GM21515 (cell line): ENCODE measurements around the gene HCAR1.
"Not testable (repeated sequence)": the region's sequence is repeated elsewhere in the genome, so short reads cannot be mapped to it uniquely, and the experiment has no call there.

ENCODE experiments used
- ATAC-seq: cut with Tn5 transposase; IDR thresholded peaks from one replicate; pipeline ENCODE4 v1.9.1; 2021; ENCODE audit not compliant: unreplicated experiment

HCAR1 gene

GRCh38 chr12:122730215-122731014 lies at the start of gene HCAR1:
Gene HCAR1 (minus strand): TSS chr12:122730844. CDS start chr12:122730339, 505 bp downstream.
- ATAC-seq: no peak

GRCh38 chr12:122757568-122757967 lies 26.9 kb upstream of the HCAR1 start:
- no peak for ATAC-seq

GRCh38 chr12:122754790-122755189 lies 24.1 kb upstream of the HCAR1 start:
- ATAC-seq: no peak

- no peak for ATAC-seq
These were observed 22.6 kb upstream of the HCAR1 start for GRCh38 chr12:122753319-122753650.

DNA sequence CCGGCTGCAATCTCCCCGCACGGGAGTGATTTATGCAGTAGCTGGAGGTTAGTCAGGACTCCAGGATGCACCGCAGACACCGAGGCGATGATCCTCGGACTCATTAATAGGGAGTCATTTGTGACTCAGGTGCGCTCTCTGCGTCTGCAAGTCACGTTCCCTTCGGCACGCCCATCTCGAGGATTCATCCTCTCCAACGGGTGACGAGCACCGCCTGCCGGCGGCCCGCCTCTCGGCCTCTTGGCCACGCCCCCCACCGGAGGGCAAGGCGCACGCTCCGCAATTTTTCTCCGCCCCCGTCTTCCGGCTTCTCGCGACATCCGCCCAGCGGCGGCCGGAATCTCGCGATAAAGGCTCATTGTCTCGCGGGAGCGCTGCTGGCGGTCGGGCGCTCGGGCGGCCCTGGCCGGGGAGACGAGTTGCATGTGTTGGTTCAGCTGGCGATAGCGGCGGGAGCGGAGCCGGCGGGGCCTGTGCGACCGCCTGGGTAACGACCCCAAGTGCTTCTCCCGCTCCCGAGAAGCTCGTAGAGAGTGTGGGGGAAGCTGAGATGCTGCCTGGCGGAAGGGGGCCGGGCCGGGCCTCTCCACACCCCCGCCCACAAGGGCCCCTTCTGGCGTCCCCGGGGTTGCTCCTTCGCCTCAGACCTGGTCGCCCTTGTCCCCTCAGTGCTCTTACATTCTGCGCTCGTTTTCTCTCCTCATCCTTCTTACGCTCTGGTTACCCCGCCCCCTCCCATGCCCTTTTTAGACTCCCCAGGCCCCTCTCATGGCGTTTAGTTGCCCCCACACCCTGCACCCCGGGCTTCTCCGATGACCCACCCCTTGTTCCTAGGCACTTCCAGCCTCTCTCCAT lies 22.0 kb upstream of the HCAR1 start, which contains the start of gene DENR:
Gene DENR (plus strand): TSS at position 361 of the 855 bp plus-strand sequence. CDS start 878 bp downstream, outside the sequence.
- peak; percentile 91 for ATAC-seq

DNA sequence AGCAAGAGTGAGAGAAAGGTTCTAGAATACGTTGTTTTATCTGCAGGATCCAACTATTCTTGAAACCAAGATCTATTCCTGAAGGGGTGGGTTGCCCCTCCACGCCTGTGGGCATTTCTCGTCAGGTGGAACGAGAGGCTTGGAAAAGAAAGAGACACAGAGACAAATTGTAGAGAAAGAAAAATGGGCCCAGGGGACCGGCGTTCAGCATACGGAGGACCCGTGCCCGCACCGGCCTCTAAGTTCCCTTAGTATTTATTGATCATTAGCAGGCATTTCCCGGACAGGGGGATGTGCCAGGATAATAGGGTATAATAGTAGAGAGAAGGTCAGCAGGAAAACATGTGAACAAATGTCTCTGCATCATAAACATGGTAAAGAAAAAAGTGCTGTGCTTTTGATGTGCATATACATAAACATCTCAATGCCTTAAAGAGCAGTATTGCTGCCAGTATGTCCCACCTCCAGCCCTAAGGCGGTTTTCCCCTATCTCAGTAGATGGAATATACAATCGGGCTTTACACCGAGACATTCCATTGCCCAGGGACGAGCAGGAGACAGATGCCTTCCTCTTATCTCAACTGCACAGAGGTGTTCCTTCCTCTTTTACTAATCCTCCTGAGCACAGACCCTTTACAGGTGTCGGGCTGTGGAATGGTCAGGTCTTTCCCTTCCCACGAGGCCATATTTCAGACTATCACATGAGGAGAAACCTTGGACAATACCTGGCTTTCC lies 20.3 kb upstream of the HCAR1 start:
- ATAC-seq: not testable (repeated sequence)

DNA sequence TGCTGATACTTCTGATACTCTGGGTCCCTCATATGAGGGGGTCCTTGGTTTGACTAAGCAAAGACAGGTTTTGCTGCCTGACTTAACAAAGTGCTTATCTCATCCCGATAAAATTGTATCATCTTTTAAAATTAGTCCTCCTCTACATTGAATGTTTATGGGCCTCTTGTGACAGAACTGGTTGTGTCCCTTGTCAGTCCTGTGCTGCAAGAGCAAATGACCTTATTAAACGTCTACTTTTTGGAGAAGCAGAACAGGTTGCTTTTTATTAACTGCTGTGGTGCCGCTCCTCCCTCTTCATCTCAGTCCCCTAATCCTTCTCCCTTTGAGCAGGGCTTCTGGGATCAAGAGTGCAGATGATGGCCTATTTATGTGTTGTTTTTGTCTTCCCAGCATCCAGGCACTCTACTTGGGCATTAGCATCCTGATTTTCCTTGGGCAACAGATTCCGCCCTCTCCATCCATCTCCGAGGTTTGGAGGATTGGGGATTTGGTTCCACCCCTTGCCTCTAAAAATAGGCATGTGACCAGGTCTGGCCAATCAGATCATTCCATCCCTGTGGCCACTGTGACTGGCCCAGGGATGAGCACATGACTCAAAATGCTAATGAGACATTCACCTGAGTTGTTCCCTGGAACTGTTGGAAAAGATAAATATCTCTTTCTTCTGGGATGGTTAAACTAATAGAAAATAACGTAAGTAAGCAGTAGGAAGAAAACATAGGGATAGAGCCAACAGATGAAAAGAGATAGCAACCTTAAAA lies 19.1 kb upstream of the HCAR1 start:
- ATAC-seq: no peak

- ATAC-seq: no peak
These were observed 16.8 kb upstream of the HCAR1 start for GRCh38 chr12:122747224-122748135.

GRCh38 chr12:122743895-122744525 lies 13.4 kb upstream of the HCAR1 start:
- no peak for ATAC-seq

- no peak for ATAC-seq
These were observed 9.7 kb upstream of the HCAR1 start for GRCh38 chr12:122740351-122740750.

- ATAC-seq: no peak
These were observed 7.9 kb upstream of the HCAR1 start for GRCh38 chr12:122738571-122738970.

DNA sequence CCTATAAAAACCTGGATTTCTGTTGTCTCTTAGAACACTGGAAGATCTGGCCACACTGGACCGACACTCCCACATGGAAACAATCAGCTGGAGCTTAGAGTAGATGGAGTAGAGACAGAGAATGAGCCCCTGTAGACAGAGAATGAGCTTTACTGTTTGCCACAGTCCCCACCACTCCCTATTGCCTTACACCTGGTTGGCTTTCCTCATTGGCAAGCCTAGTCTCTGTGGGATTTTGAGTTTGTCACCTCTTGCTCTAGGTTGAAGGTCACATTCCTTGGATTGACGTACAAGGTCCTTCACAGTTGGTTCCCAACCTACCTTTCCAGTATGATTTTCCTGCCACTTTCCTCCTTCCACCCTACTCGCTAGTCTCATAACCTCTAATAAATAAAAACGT lies 2.0 kb upstream of the HCAR1 start:
- no peak for ATAC-seq

GRCh38 chr12:122732170-122732569 lies 1.5 kb upstream of the HCAR1 start:
- ATAC-seq: no peak

DNA sequence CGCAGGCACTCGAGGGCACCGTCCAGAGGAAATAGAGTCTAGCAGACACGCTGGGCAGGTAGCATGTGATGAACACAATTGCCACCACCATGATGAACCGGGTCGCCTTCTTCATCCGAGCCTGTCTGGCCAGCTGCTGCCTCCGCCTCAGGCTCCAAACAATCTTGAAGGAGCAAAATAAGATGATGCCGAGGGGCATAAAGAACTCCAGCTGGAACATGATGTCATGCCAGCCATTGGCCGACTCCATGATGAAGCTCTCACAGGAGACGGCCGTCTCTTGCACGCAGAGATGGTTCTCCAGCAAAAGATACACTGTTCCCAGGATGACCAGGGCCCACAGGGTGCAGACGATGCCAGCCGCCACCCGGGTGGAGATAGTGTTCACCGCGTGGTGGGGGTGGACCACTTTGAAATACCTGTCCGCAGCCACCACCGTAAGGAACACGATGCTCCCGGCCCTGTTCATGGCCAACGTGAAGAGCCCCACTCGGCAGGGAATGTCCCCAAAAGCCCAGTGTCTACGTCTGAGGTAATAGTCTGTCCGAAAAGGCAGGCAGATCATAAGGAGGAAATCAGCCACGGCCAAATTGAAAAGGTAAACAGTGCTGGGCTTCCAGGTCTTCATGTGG lies 945 bp downstream of the HCAR1 start:
- ATAC-seq: no peak

DNA sequence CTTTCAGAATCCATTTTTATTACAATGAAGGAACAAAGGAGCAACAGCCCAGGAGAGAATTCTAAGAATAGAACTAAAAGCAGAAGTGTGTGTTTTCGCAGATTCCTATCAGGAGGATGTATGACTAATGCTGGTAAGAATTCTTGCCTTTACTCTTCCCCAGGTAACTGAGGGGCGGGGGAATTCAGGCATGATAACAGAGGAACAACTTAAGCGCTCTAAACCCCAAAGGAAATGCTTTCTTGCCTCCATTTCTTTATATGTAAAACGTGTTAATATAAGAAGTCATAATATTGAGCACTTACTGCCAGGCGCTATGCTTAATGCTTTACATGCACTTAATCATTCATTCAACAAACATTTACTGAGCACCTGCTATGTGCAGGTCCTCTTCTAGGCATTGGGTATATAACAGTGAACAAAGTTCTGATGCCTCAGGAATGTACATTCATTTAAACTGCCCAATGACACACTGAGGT lies 4.5 kb downstream of the HCAR1 start:
- no peak for ATAC-seq

GRCh38 chr12:122725452-122726079 lies 5.1 kb downstream of the HCAR1 start:
- no peak for ATAC-seq

DNA sequence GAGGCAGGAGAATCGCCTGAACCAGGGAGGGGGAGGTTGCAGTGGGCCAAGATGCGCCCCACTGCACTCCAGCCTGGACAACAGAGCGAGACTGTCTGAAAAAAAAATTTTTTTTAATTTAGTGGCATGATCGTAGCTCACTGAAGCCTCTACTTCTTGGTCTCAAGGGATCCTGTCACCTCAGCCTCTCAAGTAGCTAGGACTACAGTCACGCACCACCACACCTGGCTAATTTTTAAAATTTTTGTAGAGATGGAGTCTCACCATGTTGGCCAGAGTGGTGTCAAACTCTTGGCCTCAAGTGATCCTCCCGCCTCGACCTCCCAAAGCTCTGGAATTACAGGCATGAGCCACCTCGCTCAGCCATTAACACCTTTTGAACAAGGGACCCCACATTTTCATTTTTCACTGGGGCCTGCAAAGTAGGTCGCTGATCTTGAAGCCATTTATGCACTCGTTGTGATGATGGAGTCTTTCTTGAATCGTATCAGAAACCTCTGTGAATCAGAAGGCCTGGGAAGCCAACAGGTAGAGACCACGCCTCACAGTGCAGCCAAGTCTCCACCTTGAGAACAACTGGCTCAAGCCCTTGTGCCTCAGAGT lies 5.9 kb downstream of the HCAR1 start:
- ATAC-seq: no peak

- ATAC-seq: no peak
These were observed 8.3 kb downstream of the HCAR1 start for GRCh38 chr12:122722387-122722786.
